Neural progenitor cell (in vitro differentiated cells): ENCODE data around the gene NTM.

Source experiments
- EZH2 ChIP-seq: fragments of 200-600 bp; sonication (generic); IDR thresholded peaks from 2 replicates; pipeline ENCODE4 v1.6.1; 2017; ENCODE audit warnings: antibody characterized with exemption, mild to moderate bottlenecking, moderate library complexity
- EZH2phosphoT487 ChIP-seq: fragments of 200-600 bp; sonication (generic); IDR thresholded peaks from 2 replicates; pipeline ENCODE4 v1.6.1; 2017; ENCODE audit warnings: antibody characterized with exemption
- TF ChIP-seq, protein P1 (sequence below): fragments of 200-600 bp; sonication (generic); IDR thresholded peaks from 2 replicates; pipeline ENCODE4 v1.5.1; 2017; ENCODE audit warnings: antibody characterized with exemption, mild to moderate bottlenecking

DNA sequence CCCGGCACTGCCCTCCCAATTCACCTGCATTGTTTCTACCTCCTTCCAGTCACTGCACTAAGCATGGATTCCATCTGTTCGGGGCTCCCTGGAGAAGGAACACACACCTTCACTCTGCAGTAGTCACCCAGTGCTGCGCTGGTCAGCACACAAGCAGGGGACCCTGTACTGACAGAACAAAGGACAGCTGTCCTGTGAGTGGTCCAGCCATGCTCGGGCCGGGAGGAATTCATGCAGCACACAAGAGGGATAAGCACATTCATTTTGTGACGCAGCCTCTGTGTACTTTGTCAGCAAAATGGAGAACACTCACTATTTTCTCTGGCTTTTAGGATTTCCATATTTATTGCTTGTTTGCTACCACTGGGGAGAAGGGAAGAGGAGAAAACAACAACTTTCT, 167.3 kb downstream of the NTM start:
- no peak for TF ChIP-seq EZH2
- TF ChIP-seq, protein P1, sequence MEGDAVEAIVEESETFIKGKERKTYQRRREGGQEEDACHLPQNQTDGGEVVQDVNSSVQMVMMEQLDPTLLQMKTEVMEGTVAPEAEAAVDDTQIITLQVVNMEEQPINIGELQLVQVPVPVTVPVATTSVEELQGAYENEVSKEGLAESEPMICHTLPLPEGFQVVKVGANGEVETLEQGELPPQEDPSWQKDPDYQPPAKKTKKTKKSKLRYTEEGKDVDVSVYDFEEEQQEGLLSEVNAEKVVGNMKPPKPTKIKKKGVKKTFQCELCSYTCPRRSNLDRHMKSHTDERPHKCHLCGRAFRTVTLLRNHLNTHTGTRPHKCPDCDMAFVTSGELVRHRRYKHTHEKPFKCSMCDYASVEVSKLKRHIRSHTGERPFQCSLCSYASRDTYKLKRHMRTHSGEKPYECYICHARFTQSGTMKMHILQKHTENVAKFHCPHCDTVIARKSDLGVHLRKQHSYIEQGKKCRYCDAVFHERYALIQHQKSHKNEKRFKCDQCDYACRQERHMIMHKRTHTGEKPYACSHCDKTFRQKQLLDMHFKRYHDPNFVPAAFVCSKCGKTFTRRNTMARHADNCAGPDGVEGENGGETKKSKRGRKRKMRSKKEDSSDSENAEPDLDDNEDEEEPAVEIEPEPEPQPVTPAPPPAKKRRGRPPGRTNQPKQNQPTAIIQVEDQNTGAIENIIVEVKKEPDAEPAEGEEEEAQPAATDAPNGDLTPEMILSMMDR = no peak
- TF ChIP-seq EZH2phosphoT487 = no peak
